Activated CD4-positive, CD25-positive, alpha-beta regulatory T cell treated with anti-CD3 and anti-CD28 coated beads, Interleukin-2, amount 50 U/mL, for 16 hours (primary cell): ENCODE results near the gene TSPAN14.

Experiments
- DNase-seq: peaks from one replicate; pipeline ENCODE4 v3.0.0-alpha.2; 2020; ENCODE audit warnings: low read depth, low spot score

TSPAN14 gene

DNA sequence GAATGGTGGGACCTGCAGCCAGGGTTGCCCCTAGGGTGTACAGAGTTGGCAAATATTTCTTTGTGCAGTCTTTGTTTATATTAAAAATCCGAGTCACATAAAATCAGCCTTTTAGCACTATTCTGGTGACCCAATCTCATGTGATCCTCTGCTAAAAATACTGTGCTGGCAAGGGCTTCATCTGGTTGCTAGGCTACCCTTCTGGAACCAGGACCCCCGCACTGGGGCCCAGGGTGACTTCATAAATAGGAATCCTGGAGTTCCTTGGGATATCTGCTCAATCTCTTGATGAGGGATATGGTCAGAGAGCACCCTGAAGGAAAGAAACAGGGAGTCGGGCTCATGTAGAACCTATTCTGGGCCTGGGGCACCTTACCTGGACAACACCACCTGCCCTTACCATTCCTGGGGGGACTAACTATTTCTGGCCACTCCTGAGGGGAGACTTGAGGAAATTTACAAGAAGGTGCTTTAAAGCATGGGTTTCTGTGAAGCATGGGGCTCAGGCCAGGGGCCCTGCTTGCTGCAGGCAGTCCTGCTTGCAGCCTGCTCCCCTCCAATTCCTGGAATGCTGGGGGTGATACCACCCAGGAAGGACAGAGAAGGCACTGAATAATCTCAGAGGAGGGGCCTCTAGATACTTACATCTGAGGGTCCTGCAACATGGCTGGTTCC is 128.3 kb downstream of the TSPAN14 start:
- DNase-seq, result no peak
